HG03025 (cell line): Measurements from ENCODE around the gene EXOC4.

Source experiments
- ATAC-seq: cut with Tn5 transposase; IDR thresholded peaks from one replicate; pipeline ENCODE4 v1.9.1; 2021; ENCODE audit warnings: mild to moderate bottlenecking, moderate library complexity; ENCODE audit not compliant: unreplicated experiment, low FRiP score

Gene EXOC4

DNA sequence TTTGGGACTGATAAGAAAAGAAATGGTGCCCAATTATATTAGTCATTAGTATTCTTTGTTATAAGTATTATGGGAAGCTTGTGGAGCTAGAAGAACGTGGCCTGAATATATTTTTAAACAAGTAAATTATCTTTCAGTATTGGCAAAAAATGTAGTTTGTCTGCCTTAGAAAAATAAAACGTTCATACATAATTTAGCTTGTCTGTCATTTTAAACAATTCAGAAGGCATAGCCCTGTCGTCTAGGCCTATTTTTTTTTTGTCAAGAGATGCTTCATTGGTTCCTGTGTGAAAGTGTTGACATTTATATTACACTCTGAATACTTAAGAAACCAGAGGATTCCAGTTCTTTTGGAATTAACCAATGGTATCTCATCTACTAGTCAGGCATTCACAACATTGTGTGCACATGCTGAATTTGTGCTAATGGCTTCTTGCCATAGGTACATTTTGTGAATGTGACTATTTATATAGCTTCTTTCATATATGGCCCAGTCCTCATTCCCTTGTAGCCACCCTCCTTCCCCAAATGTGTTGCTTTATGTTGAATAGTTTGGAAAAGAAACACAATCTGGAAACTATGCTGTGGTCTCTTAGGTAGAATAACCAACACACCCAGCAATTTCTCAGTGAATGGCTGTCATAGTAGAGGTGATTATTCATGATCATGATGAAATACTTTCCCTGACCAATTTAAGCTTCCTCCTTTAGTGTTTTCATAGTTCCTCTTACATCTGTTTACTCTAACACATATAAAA, 435.8 kb downstream of the EXOC4 start:
- no peak for ATAC-seq

DNA sequence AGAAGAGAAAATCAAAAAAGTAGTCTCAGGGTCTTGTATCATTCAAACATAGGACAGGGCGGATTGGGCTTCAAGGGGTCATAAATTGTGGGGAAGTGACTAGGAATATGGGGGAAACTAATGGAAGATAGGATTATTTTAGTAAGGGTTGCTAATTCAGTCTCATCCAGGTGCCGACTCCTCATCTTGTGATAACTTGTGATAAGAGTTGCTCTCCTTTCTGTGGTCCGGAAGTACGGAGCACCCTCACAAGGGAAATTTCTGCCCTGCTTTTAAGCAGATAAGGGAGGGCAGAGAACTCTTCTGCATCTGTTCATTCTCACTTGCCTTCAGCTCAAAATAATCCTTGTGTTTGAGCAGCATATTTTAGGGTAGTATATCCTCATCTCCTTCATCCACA, 437.9 kb downstream of the EXOC4 start:
- ATAC-seq: no peak

DNA sequence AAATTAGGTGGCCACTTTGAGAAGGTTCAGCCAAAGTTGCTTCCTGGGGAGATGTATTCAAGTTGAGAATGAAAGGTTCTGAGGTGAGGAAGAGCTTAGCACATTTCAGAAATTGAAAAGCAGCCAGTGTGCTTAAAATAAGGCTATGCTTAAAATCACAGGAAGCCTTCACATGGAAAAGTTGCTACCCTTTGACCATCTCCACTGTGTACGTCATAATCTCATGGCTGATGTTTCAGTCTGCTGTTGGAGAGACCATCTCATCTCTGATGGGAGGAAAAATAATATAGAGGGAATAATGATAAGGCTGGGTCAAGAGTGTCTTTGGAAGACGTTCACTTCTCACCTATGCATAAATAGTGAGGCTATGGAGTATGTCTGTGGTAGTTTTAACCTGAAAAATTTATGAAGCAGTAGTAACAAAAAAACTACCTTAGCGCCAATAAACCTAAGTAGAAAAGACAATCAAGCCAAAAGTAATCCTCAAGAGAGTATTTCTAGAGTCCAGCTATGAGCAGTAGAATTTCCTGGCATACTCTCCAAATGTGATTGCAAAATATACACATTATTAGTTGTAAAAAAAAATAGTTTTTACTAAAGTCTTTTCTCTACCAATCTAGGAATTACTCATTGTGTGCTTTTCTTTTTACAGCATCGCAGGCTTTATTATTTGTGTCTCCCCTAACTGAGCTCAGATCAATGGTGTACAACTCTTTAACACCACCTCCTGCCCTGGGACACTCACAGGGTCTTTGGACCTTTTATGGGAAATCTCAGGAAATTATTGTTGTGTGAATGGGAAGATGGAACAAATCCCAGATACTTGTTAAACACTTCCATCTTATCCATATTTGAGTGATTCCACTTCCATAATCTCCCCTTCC, 439.1 kb downstream of the EXOC4 start:
- no peak for ATAC-seq

DNA sequence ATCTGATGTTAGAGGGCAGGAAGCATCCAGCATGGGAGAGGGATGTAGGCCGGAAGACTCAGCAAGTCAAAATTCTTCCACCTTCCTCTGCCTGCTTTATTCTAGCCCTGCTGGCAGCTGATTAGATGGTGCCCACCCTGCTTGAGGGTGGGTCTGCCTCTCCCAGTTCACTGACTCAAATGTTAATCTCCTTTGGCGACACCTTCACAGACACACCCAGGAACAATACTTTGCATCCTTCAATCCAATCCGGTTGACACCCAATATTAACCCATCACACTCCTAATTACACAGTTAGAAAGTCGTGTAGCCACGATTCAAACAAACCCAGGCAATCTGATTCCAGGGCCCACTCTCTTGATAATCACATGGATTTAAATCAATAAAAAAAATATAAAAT, 440.4 kb downstream of the EXOC4 start:
- ATAC-seq: no peak

DNA sequence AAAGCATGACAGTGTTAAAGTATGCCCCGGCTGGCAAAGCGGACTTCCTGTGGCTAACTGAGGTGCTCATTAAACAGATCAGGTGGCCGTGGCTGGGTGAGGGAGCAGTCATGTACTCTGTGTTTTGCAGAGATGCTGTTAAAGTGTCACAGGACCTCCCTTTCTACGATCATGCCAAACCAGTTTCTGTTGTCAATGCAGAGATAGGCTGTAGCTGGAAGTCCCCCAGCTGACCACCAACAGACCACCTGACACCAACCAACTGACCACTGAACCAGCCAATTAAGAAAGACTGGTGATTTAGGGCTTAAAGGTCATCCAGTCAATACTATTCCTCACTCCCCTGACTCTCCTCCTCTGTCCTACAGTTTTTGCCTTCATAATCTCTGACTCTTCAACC, 443.2 kb downstream of the EXOC4 start:
- no peak for ATAC-seq

DNA sequence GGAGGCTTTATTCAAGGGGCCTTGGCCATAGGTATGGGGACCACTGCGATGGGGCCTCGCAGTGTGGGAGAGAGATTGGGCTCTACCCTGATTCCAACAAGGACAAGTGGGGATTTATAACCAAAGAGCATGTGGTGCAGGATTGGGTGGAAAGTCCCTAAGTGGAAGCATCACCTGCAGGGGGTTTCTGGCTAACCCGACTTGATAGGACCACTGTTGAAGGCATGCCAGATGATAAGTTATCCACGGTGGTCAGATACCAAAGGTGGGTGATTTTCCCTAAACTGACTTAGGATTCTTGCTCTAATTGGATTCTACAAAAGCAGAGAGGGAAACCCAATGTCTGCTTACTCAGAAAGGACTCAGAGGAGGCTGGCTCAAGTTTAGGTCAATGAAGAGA, 444.7 kb downstream of the EXOC4 start:
- no peak for ATAC-seq

DNA sequence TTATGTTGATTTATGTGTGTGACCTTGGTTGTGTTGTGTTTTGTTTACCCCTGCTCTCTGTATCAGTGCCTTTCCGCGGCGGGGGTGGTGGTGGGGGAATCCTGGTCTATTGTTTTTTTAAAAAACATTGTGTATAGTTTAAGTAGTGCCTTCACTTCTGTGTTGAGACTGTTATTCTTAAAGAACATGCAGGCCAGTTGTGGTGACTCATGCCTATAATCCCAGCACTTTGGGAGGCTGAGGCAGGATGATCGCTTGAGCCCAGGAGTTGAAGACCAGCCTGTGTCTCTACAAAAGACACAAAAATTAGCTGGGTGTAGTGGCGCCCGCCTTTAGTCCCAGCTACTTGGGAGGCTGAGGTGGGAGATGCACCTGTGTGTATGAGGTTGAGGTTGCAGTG, 445.2 kb downstream of the EXOC4 start:
- no peak for ATAC-seq

DNA sequence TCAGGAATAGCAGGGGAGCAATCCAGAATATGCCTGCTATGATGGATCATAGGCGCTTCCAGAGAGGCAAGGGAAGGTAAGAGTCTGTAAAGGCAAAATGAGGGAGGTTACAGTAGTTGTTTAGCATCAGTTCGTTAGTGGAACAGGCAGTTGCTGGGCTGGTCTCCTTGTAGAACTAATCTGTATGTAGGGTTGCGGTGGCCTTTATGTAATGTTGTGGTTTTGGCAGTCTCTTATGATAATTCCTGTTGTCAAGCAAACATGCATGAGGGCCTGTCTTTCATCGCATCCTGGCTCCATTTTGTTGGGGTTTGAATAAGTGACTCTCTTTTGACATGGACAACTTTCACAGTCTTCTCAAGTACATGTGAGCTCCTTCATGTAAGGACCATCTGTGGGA, 446.5 kb downstream of the EXOC4 start:
- ATAC-seq: no peak

DNA sequence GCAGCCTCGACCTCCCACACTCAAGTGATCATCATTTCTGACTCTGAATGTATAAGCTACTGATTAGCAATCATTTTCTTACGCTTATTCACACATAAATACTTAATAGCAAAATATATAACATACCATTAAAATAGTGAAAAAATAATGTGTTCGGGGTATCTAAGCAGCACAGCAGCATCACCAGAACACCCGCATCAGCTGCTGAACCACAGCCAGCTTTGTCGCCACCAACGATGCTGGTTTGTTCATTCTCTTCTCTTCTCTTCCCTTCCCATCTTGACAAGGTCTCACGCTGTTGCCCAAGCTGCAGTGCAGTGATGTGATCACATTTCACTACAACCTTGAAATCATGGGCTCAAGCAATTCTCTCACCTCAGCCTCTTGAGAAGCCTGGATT, 449.2 kb downstream of the EXOC4 start:
- ATAC-seq: no peak

DNA sequence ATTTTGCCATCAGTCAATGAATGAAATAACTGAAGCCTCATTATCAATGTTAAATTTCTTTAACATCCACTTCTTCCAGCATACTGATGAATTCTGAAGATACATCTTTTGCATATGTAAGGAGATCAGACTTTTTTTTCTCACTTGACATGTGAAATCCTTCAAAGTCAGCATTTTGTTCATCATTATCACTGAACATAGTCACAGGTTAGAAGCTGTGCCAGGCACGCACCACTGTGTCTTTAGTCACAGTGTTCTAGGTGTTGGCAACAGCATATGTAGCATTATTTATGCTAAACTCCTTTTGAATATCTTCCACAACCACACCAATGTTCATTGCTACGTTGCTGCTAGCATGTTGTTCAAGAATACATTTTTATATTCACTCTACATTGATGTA, 450.1 kb downstream of the EXOC4 start:
- no peak for ATAC-seq

DNA sequence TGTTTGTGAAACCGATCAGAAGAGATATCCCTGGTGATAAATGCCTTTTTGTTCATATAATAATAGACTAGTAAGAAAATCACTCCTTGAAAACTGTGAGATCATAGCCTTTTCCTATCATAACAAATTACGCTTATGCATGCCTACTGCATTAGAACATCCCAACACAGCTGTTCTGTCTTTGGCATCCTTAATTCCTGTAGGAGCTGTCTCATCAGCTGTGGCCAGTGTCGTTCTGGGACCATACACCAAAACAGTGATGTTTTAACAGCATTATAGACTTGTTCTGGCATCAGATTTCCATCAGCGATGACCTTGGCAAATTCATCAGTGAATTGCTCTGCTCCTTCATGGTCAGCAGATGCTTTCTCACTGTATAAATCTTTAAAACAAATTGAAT, 450.7 kb downstream of the EXOC4 start:
- ATAC-seq: no peak

DNA sequence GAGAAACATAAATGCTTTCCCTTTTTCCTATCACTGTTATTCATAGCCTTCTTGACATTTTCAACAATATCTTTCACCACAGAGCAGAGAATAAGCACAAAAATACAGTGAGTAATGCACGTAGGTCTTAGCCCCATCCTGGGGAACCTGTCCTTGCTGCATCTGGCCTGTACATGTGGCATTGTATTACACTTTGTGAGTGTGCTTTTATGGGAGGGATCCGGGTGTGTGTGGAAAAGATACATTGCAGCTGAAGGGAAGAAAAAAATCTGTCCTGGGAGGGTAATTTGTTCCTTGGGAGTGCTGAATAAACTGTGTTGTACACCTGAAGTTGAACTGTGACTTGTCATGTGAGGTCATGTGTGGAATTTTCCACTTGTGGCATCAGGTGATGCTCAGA, 451.6 kb downstream of the EXOC4 start:
- ATAC-seq: no peak

DNA sequence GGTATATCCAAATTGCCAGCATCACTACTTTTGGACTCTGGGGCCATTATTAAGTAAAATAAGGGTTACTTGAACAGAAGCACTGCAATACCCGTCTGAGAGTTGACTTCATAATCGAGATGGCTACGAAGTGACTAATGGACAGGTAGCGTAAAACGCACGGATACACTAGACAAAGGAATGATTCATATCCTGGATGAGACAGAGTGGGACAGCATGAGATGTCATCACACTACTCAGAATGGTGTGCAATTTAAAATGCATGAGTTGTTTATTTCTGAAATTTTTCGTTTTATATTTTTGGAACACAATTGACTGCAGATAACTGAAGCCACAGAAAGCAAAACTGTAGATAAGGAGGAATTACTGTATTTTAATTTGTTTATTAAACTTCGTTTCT, 452.7 kb downstream of the EXOC4 start:
- no peak for ATAC-seq

DNA sequence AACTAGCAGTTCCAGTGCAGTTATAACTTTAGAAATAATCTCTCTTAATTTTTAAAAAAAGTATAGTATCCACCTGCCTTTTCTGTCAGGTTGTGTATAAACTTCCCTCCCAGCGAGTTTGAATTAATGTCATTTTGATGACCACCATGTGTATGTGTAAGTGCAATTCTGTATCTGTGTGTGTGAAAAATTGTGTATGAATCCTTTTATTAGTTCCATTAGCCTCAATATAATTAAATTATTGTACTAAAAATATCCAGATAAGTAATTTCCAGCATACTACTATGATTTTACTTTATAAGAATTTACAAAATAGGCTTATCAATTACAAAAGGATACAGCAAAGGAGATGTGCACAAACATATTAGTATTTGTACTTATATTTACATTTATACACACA, 453.1 kb downstream of the EXOC4 start:
- ATAC-seq: no peak

DNA sequence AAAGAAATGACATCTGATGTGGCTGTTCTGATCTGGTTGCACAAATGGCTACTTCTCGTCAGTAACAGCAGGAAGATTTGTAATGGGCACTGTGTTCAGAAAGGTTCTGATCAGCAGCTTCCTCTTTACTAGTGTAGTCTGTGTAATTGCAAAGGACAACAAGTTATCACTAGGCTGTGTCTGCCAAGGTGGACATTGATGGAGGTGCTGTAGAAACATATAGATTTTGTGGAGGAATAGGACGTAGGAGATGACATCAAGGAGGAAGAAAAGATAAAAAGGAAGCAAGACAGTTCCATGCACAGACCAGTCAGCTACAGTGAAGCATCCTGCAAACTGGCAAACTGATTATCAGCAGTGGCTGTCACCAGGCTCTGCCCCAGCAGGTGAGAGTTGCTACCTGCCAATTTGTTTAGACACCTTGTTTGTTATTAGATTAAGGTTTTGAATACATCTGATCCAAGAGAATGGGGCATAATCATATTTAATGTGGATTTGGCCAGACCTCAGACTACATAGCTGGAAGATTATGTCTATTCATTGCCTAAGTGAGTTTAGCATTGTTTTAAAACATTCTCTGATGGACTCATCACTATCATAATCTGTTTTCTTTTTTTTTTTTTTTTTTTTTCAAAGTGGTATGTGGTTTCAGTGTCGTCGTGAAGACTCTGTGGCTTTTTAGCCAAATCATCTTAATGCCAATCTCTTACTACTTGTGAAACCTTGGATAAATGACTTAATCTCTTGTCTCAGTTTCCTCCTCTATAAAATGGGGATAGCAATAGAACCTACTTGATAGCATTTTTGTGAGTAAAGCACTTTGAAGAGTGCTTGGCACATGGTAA, 456.4 kb downstream of the EXOC4 start:
- ATAC-seq: no peak

DNA sequence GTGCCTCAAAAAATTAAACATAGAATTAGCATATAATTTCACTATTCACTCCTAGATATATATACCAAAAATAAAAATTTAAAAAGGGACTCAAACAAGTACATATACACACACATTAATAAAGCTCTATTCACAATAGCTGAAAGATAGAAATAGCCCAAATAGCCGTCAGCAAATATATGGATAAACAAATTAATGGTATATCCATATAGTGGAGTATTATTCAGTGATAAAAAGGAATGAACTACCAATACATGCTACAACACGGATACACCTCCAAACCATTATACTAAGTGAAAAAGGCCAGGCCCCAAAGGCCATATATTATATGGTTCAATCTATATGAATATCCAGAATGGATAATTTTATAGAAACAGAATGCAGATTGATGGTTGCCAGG, 459.7 kb downstream of the EXOC4 start:
- ATAC-seq: no peak

DNA sequence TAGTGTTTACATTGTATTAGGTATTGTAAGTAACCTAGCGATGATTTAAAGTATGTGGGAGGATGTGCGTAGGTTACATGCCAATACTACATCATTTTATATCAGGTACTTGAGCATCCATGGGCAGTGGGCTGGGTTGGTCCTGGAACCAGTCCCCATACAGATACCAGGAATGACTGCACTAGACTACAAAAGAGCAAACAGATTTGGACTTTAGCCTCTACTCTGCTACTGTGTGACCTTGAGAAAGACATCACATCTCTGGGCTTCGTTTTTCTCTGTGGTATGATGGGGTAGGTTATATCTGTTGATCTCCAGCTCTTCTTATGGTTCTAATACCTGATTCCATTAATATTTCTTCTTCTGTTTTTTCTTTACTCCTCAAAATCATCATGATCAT, 461.8 kb downstream of the EXOC4 start:
- ATAC-seq: no peak

DNA sequence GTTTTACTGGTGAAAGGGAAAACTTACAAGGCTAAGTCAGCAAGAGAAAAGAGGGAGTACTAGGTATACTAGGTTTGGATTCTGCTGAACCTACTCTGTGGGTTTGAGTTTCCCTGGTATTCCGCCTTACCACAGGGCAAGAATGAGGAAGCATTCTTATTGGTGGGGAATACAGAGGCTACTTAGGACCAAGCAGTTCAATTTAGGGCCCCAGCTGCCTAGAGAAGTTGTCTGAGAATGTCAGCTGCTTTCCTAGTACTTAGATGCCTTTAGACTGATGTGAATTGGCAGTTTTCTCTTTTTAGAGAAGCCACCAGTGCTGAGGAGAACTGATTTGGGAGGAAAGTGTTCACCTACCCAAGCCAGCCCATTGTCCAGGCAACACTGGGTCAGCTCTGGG, 465.3 kb downstream of the EXOC4 start:
- ATAC-seq: no peak

DNA sequence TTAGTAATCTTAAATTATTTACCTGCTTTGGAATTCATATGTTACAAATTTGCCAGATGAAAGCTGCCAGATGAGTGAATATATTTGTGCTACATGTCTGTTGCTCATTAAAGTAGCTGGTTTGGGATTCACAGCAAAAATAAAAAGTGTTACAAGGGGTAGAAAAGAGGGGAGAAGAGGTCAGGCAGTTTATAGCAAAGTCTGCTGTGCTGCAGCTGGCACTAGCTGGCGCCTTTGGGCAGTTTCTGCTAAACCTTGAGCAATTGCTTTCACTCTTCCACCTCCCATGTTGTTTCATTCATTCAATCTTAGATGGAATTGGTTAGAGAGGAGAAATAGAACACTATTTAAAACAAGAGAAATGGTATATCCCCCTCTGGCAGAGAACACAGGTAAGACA, 470.2 kb downstream of the EXOC4 start:
- ATAC-seq: no peak

DNA sequence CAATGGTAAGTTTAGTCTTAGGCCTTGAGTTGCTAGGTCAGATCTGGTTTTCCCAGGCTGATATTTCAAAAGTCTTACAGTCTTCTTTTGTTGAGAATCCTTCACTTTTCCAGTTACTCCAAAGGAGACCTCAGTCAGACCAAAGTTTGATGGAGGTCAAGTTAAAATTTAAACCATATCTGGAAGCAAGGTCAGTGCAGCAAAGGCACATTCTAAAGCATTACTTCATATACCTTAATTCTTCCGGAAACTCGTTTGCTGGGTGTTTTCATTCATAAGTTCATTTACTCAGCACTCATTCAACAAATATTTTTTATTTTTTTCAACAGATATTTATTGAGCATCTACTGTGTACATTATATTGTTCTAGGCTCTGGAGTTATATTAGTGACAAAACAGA, 471.3 kb downstream of the EXOC4 start:
- ATAC-seq: no peak

DNA sequence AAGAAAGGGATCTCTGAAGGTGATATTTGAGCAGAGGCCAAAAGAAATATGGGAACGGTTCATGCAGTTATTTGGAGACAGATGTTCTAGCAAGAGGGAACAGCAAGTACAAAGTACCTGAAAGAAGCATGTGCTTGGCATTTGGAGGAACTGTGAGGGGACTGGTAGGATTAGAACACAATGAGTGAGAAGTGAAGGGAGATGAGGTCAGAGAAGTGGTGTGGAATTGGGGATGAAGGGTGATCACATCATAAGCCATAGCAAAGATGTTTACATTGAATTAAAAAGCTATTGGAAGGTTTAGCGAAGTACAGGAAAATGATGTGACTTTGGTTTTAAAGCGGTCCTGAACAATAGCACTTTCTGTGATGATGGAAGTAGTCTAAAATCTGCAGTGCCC, 471.8 kb downstream of the EXOC4 start:
- no peak for ATAC-seq
